ENCODE data around the gene SRC.

- no peak for TF ChIP-seq POLR2AphosphoS5 (IDR thresholded peaks at IDR 0.05; ENCODE audit: low read depth)
- no peak for TF ChIP-seq CTCF (IDR thresholded peaks at IDR 0.05; ENCODE audit: insufficient read depth, low read length)
- TF ChIP-seq REST (IDR thresholded peaks at IDR 0.05; ENCODE audit: insufficient replicate concordance, low read depth): no peak
Observed at GRCh38 chr20:37314099-37314498, 31.8 kb upstream of the SRC start.

Measured in HL-60 (cell line).